ENCODE data around the gene LGR6. TPM values are rescaled to one million over a fixed set of nuclear protein-coding genes. Genes with fewer than 3 reads are reported as not detected.

LGR6 gene
- total RNA-seq, 1 donor from 2014 or later = not detected

- H3K27me3 ChIP-seq (ENCODE audit: control insufficient read depth, insufficient read depth, low read length) = no peaks in the 10 kb centered on the region
- TF ChIP-seq CTCF (IDR thresholded peaks at IDR 0.05; ENCODE audit: insufficient read depth, low read length, severe bottlenecking) = no peak
- DNase-seq (ENCODE audit: low read depth) (no peak), FAIRE-seq (no peak)
- H3K4me3 ChIP-seq (ENCODE audit: low read depth, low read length) = no peak overlapping the region
- no peaks in the 10 kb centered on the region for H3K36me3 ChIP-seq (ENCODE audit: control insufficient read depth, insufficient read depth, low read length)
Observed at GRCh38 chr1:202276081-202276715, 82.6 kb downstream of the LGR6 start.

GRCh38 chr1:202276920-202277319 lies 83.3 kb downstream of the LGR6 start:
- no peak for TF ChIP-seq CTCF (IDR thresholded peaks at IDR 0.05; ENCODE audit: insufficient read depth, low read length, severe bottlenecking)
- H3K36me3 ChIP-seq (ENCODE audit: control insufficient read depth, insufficient read depth, low read length) = no peaks in the 10 kb centered on the region
- no peaks in the 10 kb centered on the region for H3K27me3 ChIP-seq (ENCODE audit: control insufficient read depth, insufficient read depth, low read length)
- H3K4me3 ChIP-seq (ENCODE audit: low read depth, low read length) = no peak overlapping the region
- DNase-seq (ENCODE audit: low read depth) (no peak), FAIRE-seq (no peak)

- DNase-seq (ENCODE audit: low read depth) (no peak), FAIRE-seq (no peak)
- H3K27me3 ChIP-seq (ENCODE audit: control insufficient read depth, insufficient read depth, low read length) = no peaks in the 10 kb centered on the region
- no peak for TF ChIP-seq CTCF (IDR thresholded peaks at IDR 0.05; ENCODE audit: insufficient read depth, low read length, severe bottlenecking)
- H3K36me3 ChIP-seq (ENCODE audit: control insufficient read depth, insufficient read depth, low read length) = no peaks in the 10 kb centered on the region
- H3K4me3 ChIP-seq (ENCODE audit: low read depth, low read length) = no peak overlapping the region
Observed at GRCh38 chr1:202278751-202279150, 85.2 kb downstream of the LGR6 start.

GRCh38 chr1:202279806-202280205 lies 86.2 kb downstream of the LGR6 start:
- Histone ChIP-seq H3K4me3 (ENCODE audit: low read depth, low read length) (no peak overlapping the region), H3K27me3 (ENCODE audit: control insufficient read depth, insufficient read depth, low read length) (no peaks in the 10 kb centered on the region), H3K36me3 (ENCODE audit: control insufficient read depth, insufficient read depth, low read length) (no peaks in the 10 kb centered on the region)
- TF ChIP-seq CTCF (IDR thresholded peaks at IDR 0.05; ENCODE audit: insufficient read depth, low read length, severe bottlenecking) = no peak
- DNase-seq (ENCODE audit: low read depth) (no peak), FAIRE-seq (no peak)

GRCh38 chr1:202280595-202280994 lies 87.0 kb downstream of the LGR6 start:
- FAIRE-seq (no peak), DNase-seq (ENCODE audit: low read depth) (no peak)
- no peaks in the 10 kb centered on the region for H3K27me3 ChIP-seq (ENCODE audit: control insufficient read depth, insufficient read depth, low read length)
- no peaks in the 10 kb centered on the region for H3K36me3 ChIP-seq (ENCODE audit: control insufficient read depth, insufficient read depth, low read length)
- no peak for TF ChIP-seq CTCF (IDR thresholded peaks at IDR 0.05; ENCODE audit: insufficient read depth, low read length, severe bottlenecking)
- no peak overlapping the region for H3K4me3 ChIP-seq (ENCODE audit: low read depth, low read length)

Measured in bronchial epithelial cell (primary cell).